GM19193 (cell line): ENCODE results near the gene GEMIN7.

Experiments used
- POLR2A ChIP-seq: IDR thresholded peaks from 4 replicates; pipeline ENCODE4 v1.6.1; 2011; ENCODE audit not compliant: insufficient read depth, insufficient read length; ENCODE audit errors: extremely low read depth

The GEMIN7 gene

GRCh38 chr19:45103156-45103507 is 24.1 kb downstream of the GEMIN7 start:
- peak; percentile 52 for TF ChIP-seq POLR2A

- no peak for TF ChIP-seq POLR2A
Observed at GRCh38 chr19:45103508-45104319, 24.7 kb downstream of the GEMIN7 start.

GRCh38 chr19:45104658-45105349 is 25.7 kb downstream of the GEMIN7 start:
- no peak for TF ChIP-seq POLR2A

- TF ChIP-seq POLR2A = no peak
Observed at GRCh38 chr19:45107621-45108150, 28.6 kb downstream of the GEMIN7 start.

DNA sequence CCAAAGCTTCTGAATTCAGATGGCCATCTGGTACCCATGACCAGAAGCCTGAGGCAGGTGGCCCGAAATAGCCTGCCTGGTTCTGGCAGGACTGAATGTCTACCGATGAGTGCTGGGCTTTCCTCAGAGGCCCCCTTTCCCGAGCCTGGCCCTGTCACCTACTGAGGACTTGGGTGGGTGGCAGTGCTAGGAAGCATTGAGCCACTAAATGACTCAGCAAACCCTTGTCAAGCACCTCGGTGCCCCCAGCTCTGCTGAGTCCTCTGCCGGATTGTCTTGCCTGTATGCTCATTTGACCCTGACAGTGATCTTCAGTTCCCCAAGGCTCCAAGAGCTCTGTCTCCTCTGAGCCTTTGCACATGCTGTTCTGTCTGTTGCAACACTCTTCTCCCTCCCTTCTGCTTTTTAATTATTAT is 31.8 kb downstream of the GEMIN7 start:
- TF ChIP-seq POLR2A = no peak

- TF ChIP-seq POLR2A = no peak
Observed at GRCh38 chr19:45112111-45112827, 33.2 kb downstream of the GEMIN7 start.

GRCh38 chr19:45113628-45114027 is 34.6 kb downstream of the GEMIN7 start:
- TF ChIP-seq POLR2A = no peak

DNA sequence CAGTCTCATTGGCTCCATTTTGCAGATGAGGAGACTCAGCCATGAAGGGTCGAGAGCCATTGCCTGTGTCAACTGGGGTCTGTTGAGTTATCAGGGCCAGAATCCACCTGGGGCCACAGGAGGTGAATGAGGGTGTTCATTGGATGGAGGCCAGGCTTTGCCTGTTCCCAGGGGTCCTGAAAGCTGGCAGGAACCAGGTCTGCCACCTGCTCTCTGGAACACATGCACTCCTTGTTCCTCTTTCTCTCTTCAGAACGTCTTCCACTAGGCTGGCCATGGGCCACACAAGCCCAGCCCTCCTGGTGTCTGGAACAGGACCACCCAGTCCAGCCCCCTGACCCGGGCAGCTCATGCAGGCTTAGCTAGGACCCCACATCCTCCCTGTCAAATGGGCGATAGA is 35.1 kb downstream of the GEMIN7 start:
- no peak for TF ChIP-seq POLR2A

DNA sequence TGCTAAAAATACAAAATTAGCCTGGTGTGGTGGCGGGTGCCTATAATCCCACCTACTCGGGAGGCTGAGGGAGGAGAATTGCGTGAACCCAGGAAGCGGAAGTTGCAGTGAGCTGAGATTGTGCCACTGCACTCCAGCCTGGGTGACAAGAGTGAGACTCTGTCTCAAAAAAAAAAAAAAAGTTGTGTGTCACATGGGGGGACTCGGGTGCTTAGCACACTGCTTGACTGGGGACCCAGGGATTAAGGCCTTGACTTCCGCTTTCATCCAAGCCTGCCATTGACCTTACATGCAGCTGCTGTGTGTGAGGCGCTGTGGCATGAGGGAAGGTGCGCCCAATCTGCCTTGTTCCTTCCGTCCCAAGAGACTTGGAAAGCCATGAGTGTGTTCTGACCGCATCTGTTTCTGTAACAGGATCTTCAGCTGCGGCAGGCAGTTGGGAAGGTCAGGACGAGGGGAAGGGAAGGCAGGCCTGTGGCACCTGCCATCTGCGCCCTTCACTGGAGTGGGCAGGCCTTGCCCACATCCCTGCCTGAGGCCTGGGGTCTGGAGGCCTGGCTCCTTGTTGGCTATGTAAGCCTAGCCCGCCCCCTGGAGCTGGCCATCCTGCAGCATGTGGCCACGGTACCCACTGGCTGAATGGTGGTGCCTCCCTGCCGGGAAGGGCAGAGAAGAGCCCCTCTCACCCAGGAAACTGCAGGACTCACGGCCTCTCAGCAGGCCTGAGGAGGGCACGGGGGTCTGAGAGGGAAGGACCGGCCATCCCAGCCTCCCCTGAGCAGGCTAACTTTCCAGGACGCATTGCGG is 37.0 kb downstream of the GEMIN7 start:
- TF ChIP-seq POLR2A = no peak

GRCh38 chr19:45117167-45117594 is 38.1 kb downstream of the GEMIN7 start:
- TF ChIP-seq POLR2A = no peak

- TF ChIP-seq POLR2A = no peak
Observed at GRCh38 chr19:45117671-45118070, 38.6 kb downstream of the GEMIN7 start.

DNA sequence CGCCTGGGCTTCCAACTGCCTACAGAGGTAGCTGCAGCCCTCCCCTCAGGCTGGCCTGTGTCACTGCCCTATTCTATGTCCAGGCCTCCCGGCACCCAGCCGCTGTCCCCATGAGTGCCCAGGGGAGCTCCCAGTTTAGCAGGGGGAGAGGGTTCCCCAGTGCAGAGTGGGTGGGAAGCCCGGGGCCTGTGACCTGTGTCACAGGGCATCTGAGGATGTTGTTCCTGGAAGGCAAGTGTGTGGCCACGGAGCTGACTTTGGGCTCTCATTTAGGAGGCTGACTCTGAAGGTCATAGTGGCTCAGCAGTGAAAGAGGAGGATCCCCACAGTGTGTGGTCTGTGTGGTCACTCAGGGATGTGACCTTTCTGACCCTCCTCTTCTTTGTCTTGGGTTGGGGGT is 39.0 kb downstream of the GEMIN7 start:
- no peak for TF ChIP-seq POLR2A

GRCh38 chr19:45119582-45119981 is 40.5 kb downstream of the GEMIN7 start:
- no peak for TF ChIP-seq POLR2A

DNA sequence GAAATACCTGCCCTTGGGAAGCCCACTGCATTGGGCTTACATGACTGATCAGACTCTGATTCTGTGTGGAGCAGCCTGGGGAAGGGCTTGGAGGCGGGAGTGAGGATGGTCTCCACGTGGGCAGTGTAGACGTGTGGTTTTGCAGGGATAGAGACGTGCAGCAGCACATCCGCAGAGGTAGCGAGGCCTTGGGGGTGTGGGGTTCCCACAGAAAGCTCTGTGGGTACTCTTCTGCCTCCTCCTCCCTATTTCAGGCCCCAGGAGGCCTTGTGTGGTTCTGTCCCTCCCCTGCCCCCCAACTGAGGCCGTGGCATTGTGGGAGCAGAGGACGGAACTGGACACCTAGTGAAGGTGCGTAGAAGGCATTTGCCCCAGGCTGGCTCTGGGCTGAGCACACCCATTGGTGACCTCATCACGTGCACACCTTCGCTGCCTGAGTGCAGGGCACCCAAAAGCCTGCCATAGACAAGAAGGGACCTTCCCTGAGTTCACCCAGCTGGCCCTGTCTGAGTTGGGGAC is 42.8 kb downstream of the GEMIN7 start:
- TF ChIP-seq POLR2A = no peak

DNA sequence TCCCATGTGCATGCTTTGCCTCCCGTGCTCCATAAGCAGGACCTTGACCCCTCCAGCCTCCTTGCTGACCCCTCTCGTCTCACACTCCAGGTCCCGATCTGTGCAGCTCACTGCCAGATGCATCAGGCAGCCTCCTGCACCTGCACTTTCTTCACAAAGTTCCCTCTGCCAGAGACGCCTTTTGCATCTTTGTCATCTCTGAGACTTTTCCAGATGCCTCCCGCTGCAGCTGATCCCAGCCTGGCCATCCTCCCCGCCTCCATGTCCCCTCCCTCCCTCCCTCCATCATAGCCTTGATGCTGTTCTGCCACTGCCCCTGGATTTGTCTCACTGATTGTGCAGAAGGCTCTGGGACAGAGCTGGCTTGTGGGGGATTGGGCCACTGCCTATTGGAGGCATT is 43.8 kb downstream of the GEMIN7 start:
- no peak for TF ChIP-seq POLR2A

DNA sequence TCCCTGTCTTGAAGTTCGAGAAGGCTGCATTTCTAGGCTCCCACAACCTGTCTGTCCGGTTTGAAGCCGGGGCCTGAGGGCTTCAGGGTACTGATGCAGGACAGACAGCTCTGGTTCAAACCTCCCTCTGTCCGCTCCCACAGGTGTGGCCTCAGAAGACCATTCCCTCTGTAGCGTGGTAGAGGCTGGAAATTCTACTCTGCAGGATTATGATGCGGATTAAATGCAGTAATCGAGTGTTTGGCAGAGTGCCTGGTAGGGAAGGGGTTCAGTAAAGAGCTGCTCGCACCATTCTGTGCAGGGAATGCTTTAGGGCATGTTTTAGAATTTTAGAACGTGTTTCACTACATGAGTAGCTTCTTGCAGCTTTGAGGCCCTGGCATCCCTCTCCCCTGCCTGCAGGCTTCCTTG is 44.4 kb downstream of the GEMIN7 start:
- TF ChIP-seq POLR2A = no peak
